Fibroblast of skin of back (primary cell): ENCODE measurements around the gene TNK2.
"Not testable (repeated sequence)": the region's sequence is repeated elsewhere in the genome, so short reads cannot be mapped to it uniquely, and the experiment has no call there.

Source experiments
- DNase-seq: peaks from one replicate; pipeline ENCODE4 v3.0.0-alpha.2; 2013

The TNK2 gene

GRCh38 chr3:195816276-195816913 lies 92.0 kb downstream of the TNK2 start:
- DNase-seq, result not testable (repeated sequence)

GRCh38 chr3:195815169-195815771 lies 93.1 kb downstream of the TNK2 start:
- no peak for DNase-seq

- DNase-seq, result no peak
These were observed 94.3 kb downstream of the TNK2 start for GRCh38 chr3:195813916-195814640.
